CD14-positive monocyte (primary cell): ENCODE results near the gene HOXD10. TPM values are rescaled to one million over a fixed set of nuclear protein-coding genes. Genes with fewer than 3 reads are reported as not detected.

Source experiments
- DNase-seq, 3 donors: peaks; one replicate each; pipeline ENCODE4 v3.0.0-alpha.2; 2011 to 2022
- H2AFZ ChIP-seq: 2 replicates; pipeline ENCODE4 v1.6.0; 2012; ENCODE audit warnings: mild to moderate bottlenecking, low read depth, low read length, inconsistent platforms; ENCODE audit not compliant: insufficient read depth, poor library complexity, severe bottlenecking
- H3K27ac ChIP-seq, 2 donors: 1 replicate in 1 of 2; 2 replicates in 1 of 2; pipeline ENCODE4 v1.5.1; 2012 to 2013; ENCODE audit warnings: low read length in 2 of 2, control low read depth in 1 of 2, inconsistent platforms in 1 of 2, low read depth in 1 of 2, mild to moderate bottlenecking in 1 of 2
- H3K27me3 ChIP-seq, 2 donors: one replicate each; pipeline versions ENCODE4 v1.6.0 to v1.6.1; 2011 to 2013; ENCODE audit warnings: low read length in 2 of 2; ENCODE audit not compliant: control insufficient read depth in 2 of 2, insufficient read depth in 2 of 2
- H3K36me3 ChIP-seq, 2 donors: replicated peaks in 1 of 2; 1 replicate in 1 of 2; 2 replicates in 1 of 2; pipeline versions ENCODE4 v1.5.1 to v1.6.1; 2012 to 2013; ENCODE audit warnings: low read length in 2 of 2, control low read depth in 1 of 2, inconsistent platforms in 1 of 2, mild to moderate bottlenecking in 1 of 2; ENCODE audit not compliant: insufficient read depth in 2 of 2, control insufficient read depth in 1 of 2
- H3K4me1 ChIP-seq, 2 donors: 1 replicate in 1 of 2; 2 replicates in 1 of 2; pipeline versions ENCODE4 v1.5.1 to v1.6.1; 2012 to 2013; ENCODE audit warnings: low read length in 2 of 2, control low read depth in 1 of 2, inconsistent platforms in 1 of 2, mild to moderate bottlenecking in 1 of 2, moderate library complexity in 1 of 2; ENCODE audit not compliant: insufficient read depth in 2 of 2, control insufficient read depth in 1 of 2
- H3K4me2 ChIP-seq: replicated peaks from 2 replicates; pipeline ENCODE3; 2012; ENCODE audit warnings: low read length, moderate library complexity, mild to moderate bottlenecking; ENCODE audit not compliant: poor library complexity, severe bottlenecking; ENCODE audit errors: extremely low read depth
- H3K4me3 ChIP-seq, 3 experiments: fragments of 200-600 bp in 1 of 3; sonication (generic) in 1 of 3; replicated peaks in 1 of 3; 1 replicate in 2 of 3; 2 replicates in 1 of 3; pipeline ENCODE4 v1.5.1; 2011 to 2013; ENCODE audit warnings: low read length in 3 of 3, mild to moderate bottlenecking in 3 of 3, control low read depth in 2 of 3, low read depth in 2 of 3, inconsistent platforms in 1 of 3, moderate library complexity in 1 of 3
- H3K79me2 ChIP-seq: 2 replicates; pipeline ENCODE4 v1.6.0; 2012; ENCODE audit warnings: mild to moderate bottlenecking, control low read depth, inconsistent platforms, low read length, moderate library complexity; ENCODE audit not compliant: insufficient read depth
- H3K9ac ChIP-seq: 2 replicates; pipeline ENCODE4 v1.6.0; 2017; ENCODE audit warnings: low read length, mild to moderate bottlenecking; ENCODE audit not compliant: insufficient read depth, poor library complexity, severe bottlenecking
- H3K9me3 ChIP-seq, 2 donors: replicated peaks in 1 of 2; 1 replicate in 1 of 2; 2 replicates in 1 of 2; pipeline versions ENCODE4 v1.5.1 to v1.6.1; 2012 to 2013; ENCODE audit warnings: low read length in 2 of 2, control low read depth in 1 of 2; ENCODE audit not compliant: control insufficient read depth in 1 of 2, insufficient read depth in 1 of 2
- H4K20me1 ChIP-seq: 2 replicates; pipeline ENCODE4 v1.6.0; 2012; ENCODE audit warnings: mild to moderate bottlenecking, low read length, control low read depth, moderate library complexity; ENCODE audit not compliant: insufficient read depth
- H3K27ac Mint-ChIP-seq, 7 donors: one replicate each; pipeline ENCODE4 v1.8.0; 2020; ENCODE audit warnings: mild to moderate bottlenecking in 7 of 7, mixed read lengths in 7 of 7, moderate library complexity in 6 of 7, inconsistent platforms in 2 of 7
- H3K27me3 Mint-ChIP-seq, 3 donors: one replicate each; pipeline ENCODE4 v1.8.0; 2021 to 2022; ENCODE audit warnings: low read depth in 3 of 3, mild to moderate bottlenecking in 3 of 3, mixed read lengths in 3 of 3, moderate library complexity in 3 of 3, inconsistent platforms in 1 of 3
- H3K36me3 Mint-ChIP-seq, 2 donors: one replicate each; pipeline ENCODE4 v1.8.0; 2020; ENCODE audit warnings: mixed read lengths in 2 of 2, inconsistent platforms in 1 of 2, mild to moderate bottlenecking in 1 of 2
- H3K4me1 Mint-ChIP-seq: one replicate; pipeline ENCODE4 v1.8.0; 2020; ENCODE audit warnings: mild to moderate bottlenecking, mixed read lengths
- H3K4me3 Mint-ChIP-seq, 2 donors: one replicate each; pipeline ENCODE4 v1.8.0; 2020; ENCODE audit warnings: mild to moderate bottlenecking in 2 of 2, mixed read lengths in 2 of 2, moderate library complexity in 1 of 2
- H3K9me3 Mint-ChIP-seq, 7 donors: one replicate each; pipeline ENCODE4 v1.8.0; 2020 to 2022; ENCODE audit warnings: mixed read lengths in 7 of 7, mild to moderate bottlenecking in 6 of 7, moderate library complexity in 6 of 7, inconsistent platforms in 2 of 7
- WGBS: methylation state at CpG from one replicate; pipeline ENCODE4 v1.1.5; 2013; ENCODE audit warnings: missing lambda C conversion rate; ENCODE audit not compliant: insufficient coverage; 5-methylcytosine and 5-hydroxymethylcytosine counted together
- intact Hi-C, 2 donors: fragments of 100-400 bp; cut with micrococcal nuclease; formaldehyde crosslinking; loops; one replicate each; pipeline versions ENCODE4 v1.15.0 to v1.15.1; 2023
- polyA plus RNA-seq, 3 donors: library from polyadenylated mRNA; depleted of rRNA in 1 of 3; unstranded in 2 of 3; stranded (reverse) in 1 of 3; fragments of 300-500 nt in 2 of 3; fragments of >200 nt in 1 of 3; fragmentation: Illumina TruSeq in 2 of 3; gene quantifications; 1 replicate in 2 of 3; 2 replicates in 1 of 3; pipeline ENCODE4 v1.2.3, GENCODE V29; 2012 to 2021
- TF ChIP-seq, protein P1 (sequence below): fragments of 200-600 bp; IDR thresholded peaks from one replicate; pipeline ENCODE4 v1.8.0; 2022; ENCODE audit warnings: antibody characterized with exemption, mild to moderate bottlenecking

Gene HOXD10
- polyA plus RNA-seq, 3 donors, result not detected

- no peaks in the 10 kb centered on the region for H3K79me2 ChIP-seq
- H3K4me3 ChIP-seq, result no peak overlapping the region
- no peak overlapping the region for H3K9ac ChIP-seq
- WGBS, result 0% methylated on average over 3 of the region's 5 CpGs
- peaks cover 89 to 94% of the 10 kb centered on the region in 2 donors for H3K27me3 ChIP-seq
- H3K27ac ChIP-seq, result no peak overlapping the region
- no peaks in the 10 kb centered on the region for H4K20me1 ChIP-seq
- no peak overlapping the region for H2AFZ ChIP-seq
- TF ChIP-seq, protein P1, sequence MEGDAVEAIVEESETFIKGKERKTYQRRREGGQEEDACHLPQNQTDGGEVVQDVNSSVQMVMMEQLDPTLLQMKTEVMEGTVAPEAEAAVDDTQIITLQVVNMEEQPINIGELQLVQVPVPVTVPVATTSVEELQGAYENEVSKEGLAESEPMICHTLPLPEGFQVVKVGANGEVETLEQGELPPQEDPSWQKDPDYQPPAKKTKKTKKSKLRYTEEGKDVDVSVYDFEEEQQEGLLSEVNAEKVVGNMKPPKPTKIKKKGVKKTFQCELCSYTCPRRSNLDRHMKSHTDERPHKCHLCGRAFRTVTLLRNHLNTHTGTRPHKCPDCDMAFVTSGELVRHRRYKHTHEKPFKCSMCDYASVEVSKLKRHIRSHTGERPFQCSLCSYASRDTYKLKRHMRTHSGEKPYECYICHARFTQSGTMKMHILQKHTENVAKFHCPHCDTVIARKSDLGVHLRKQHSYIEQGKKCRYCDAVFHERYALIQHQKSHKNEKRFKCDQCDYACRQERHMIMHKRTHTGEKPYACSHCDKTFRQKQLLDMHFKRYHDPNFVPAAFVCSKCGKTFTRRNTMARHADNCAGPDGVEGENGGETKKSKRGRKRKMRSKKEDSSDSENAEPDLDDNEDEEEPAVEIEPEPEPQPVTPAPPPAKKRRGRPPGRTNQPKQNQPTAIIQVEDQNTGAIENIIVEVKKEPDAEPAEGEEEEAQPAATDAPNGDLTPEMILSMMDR, result no peak
- H3K36me3 ChIP-seq, result no peaks in the 10 kb centered on the region
- Mint-ChIP-seq H3K9me3 (peaks cover 0 to 47% (median 31%) of the 10 kb centered on the region in 7 donors), H3K27me3 (peaks cover 90 to 97% (median 94%) of the 10 kb centered on the region in 3 donors), H3K4me1 (peaks cover 35% of the 10 kb centered on the region), H3K4me3 (peak overlapping the region in 1 of 2 donors; percentile 54), H3K27ac (no peak overlapping the region), H3K36me3 (peaks cover 0 to 4% of the 10 kb centered on the region in 2 donors)
- peaks cover 0 to 76% of the 10 kb centered on the region in 2 donors for H3K9me3 ChIP-seq
- DNase-seq, result no peak
- H3K4me1 ChIP-seq, result peaks cover 18 to 28% of the 10 kb centered on the region in 2 donors
- intact Hi-C loops, result loop anchor here (5.0 to 10.0 kb wide), 4 partner anchors 411 to 1761 kb away; partner anchors contain the start of gene SP9 (in 1 of the 2)
- H3K4me2 ChIP-seq, result no peak overlapping the region
Observed at GRCh38 chr2:176095421-176095820, 21.2 kb upstream of the HOXD10 start.

DNA sequence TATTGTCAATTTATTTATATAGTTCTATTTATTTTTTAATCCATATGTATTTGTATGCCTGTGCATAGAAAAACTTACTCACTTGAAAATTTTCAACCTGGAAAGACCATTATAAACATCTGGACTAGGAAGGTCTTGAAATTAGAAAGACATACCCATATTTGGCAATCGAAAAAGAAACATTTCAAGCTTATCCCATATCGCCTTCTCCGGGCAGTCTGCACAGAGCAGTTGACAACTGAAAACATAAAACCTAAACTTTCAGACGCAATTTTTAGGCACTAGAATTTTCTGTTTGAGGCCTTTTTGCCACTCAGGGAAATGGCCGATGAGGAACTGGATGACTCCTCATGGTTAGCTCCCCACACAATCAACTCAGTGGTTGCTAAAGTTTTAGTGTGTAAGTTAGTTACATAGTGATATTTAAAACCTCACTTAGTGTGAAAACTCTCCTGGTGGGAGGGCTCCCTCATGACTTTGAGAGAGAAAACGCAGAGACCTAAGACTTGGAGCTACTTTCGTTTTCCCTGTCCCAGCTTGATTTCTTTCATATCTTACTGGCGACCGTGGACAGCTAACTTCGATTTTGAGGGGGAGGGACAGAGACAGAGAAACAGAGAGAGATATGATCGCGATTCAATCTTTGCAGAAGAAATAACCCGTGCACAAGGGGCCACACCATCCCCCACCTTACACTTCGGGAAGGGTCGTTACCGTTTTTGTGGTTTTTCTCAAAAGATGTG lies 20.2 kb upstream of the HOXD10 start:
- Histone ChIP-seq H3K27ac (no peak overlapping the region), H4K20me1 (no peaks in the 10 kb centered on the region), H3K27me3 (peaks cover 89 to 94% of the 10 kb centered on the region in 2 donors), H3K4me2 (peak overlapping the region; percentile 75), H3K4me1 (peaks cover 18 to 28% of the 10 kb centered on the region in 2 donors), H3K79me2 (no peaks in the 10 kb centered on the region), H3K9me3 (peaks cover 0 to 77% of the 10 kb centered on the region in 2 donors), H3K9ac (no peak overlapping the region), H3K36me3 (no peaks in the 10 kb centered on the region), H3K4me3 (peak overlapping the region; percentile 15 to 73 (median 21)), H2AFZ (peak overlapping the region; percentile 72)
- Mint-ChIP-seq H3K4me1 (peaks cover 36% of the 10 kb centered on the region), H3K4me3 (peak overlapping the region; percentile 75 to 97), H3K36me3 (peaks cover 0 to 4% of the 10 kb centered on the region in 2 donors), H3K27me3 (peaks cover 90 to 97% (median 94%) of the 10 kb centered on the region in 3 donors), H3K27ac (no peak overlapping the region), H3K9me3 (peaks cover 0 to 44% (median 27%) of the 10 kb centered on the region in 7 donors)
- TF ChIP-seq, protein P1, result no peak
- peak in 1 of 3 donors; percentile 9 for DNase-seq
- 4% methylated on average over 10 of the region's 16 CpGs for WGBS
- intact Hi-C loops, result loop anchor here (5.0 to 10.0 kb wide), 4 partner anchors 412 to 1762 kb away; partner anchors contain the start of gene SP9 (in 1 of the 2)
